Stimulated activated CD8-positive, alpha-beta memory T cell treated with anti-CD3 and anti-CD28 coated beads, Interleukin-15, amount 100 ng/mL, for 4 hours (primary cell): Measurements from ENCODE around the gene BRME1.
A peak's percentile ranks its signal among the peaks of the same experiment; 100 is the strongest.
"Not testable (repeated sequence)": the region's sequence is repeated elsewhere in the genome, so short reads cannot be mapped to it uniquely, and the experiment has no call there.

ENCODE experiments used
- DNase-seq, 2 donors: peaks; one replicate each; pipeline ENCODE4 v3.0.0-alpha.2; 2020; ENCODE audit warnings: low read depth in 2 of 2

Gene BRME1

DNA sequence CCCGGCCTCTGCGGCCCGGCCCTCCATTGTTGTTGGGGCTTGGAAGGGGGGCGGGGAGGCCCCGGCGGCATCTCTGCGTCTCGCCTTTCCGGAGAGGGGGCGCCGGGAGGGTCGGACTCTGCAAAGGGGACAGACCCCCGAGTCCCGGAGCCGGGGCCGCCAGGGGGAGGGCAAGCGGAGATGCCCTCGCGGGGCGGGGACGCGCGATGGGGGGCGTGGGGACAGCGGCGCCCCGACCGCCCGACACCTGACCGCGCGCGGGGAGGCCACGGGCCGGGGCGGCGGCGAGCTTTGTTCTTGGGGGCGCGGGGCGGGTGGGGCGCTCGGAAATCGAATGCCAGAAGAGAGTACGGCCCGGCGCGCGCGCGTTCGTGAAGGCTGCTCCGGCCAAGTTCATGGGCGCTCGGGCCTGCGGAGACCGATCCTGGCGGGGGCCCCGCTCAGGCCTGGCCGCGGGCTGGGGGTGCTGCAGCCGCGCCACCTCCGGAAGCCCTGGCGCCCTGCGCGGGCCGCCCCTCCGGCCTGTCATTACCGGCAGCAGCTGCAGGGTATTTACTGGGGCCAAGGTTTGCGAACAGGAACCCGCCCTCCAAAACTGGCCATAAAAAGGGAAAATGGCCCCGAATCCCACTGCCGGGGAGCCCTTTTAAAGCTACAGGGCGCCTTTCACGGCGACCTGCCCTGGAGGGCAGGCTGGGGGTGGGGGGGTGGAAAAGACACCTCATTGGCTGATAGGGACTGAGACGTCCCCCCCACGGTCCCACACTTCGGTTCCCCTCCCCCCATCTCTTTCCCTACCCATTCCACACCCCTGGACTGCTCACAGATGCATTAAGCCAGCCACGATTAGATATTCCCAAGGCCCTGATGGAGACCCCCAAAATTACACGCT is 40.1 kb downstream of the BRME1 start:
- DNase-seq, result no peak

DNA sequence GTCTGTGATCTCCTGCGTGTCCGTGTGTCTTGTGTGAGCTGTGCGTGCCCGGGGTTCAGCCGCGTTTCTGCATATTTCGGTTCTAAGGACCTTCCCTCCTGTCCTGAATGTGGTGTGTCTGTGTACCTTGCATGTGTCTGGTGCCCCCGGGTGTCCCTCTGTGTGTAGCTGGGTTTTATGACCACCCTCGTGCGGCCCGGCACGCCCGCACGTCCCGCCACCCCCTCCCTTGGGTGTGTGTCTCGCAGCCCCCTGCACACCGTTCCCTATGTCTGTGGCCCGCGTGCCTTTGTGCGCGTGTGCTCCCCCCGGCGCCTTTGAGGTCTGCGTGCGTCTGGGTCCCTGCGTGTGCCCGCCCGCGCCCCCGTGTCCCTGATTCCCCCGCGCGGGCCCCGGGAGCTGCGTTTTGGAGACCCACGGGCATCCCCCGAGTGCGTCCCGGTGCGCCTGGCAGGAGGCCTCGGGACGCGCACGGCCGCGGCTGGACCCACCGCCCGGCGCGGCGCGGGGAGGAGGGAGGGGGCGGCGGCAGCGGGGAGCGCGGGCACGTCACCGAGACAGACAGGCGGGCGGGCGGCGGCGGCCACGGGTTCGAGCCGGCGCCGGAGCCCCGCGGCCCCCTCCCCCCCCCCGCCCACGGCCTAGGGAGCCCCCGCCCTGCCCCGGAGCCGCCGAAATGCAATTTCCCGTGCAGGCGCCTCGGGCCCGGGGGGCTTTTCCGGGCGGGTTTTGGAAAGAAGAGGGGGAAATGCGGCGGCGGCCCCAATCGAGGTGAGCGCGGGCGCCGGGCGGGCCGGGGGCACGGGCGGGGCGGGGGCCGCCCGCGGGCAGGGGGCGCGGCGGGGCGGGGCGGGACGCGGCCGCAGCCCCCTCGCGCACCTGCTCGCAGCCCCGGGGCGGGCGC is 41.0 kb downstream of the BRME1 start:
- no peak for DNase-seq

DNA sequence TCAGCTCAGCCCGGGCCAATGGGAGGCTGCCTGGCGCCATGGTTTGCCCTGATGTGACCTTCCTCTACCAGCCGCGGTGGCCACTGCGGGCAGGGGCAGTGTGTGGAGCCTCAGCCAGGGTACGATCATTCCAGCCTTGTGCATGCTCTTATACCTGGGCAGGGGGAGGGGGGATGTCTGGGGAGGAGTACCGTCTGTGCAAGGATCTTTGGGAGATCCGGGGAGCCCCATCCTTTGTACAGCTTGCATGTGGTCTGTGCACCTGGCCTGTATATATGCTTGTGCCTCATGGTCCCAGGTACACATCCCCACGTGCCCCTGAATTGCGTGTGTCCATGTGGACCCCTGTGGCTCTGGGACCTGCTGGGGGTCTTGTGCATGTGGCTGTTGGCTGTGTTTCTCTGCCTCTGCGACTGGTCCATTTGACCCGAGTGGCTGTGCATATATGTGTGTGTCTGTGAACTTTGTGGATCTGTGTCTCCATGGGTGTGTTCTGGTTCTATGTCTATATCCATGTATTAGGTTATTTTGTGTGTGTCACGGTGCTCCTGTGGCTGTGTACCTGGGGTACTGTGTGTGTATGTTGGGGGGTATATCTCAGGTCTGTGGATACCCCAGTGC is 41.8 kb downstream of the BRME1 start:
- no peak for DNase-seq

DNA sequence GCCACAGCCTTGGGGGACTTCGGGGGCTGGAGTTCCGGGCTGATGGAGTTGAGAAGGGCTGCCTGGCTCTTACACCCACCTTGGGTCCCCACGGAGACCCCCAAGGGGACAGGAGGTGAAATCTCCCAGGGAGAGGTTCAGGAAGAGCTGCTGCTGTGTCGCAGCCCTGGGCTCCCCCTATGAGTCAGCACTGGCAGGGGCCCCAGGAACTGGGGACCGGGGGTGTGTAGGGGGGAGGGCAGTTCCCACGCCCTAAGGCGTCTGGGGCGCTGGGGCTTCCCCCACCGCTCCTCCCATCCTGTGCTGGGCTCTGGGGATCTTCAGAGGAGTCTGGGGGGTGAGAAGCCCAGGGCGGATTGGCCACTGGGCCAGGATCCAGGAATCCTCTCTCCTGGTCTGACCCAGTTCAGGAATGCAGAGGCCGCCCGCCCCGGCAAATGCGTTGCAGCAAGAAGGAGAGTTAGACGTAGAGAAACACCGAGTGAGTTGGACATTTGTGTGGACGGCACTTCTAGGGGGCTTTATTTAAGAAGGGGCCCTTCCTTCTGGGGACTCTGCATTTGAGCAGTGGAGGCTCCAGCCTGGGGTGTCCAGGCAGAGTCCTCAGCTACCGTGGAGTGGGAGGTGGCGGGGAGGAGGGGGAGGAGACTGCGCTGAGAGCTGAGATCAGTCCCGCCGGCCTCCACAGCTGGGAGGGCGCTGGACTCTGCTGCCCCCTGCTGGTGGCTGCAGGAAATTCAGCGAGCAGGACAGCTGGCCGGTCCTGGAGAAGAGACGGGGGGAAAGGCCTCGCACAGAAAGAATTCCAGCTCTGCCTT is 44.0 kb downstream of the BRME1 start:
- peak; percentile 79 to 81 for DNase-seq

DNA sequence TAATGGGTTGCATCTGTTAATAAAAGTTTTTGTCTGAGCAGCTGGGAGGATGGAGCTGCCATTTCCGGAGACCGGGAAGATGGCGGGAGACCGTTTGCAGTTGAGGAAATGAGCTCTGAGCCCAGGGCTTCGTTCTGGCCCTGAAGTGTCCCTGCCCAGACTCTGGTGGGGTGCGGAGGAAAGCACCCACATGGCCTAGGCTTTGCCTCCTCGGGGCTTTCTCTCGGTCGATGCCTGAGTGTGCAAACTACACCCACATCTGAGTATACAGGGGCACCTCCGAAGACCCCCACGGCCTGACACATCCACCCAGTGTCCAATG is 44.6 kb downstream of the BRME1 start:
- DNase-seq, result no peak

DNA sequence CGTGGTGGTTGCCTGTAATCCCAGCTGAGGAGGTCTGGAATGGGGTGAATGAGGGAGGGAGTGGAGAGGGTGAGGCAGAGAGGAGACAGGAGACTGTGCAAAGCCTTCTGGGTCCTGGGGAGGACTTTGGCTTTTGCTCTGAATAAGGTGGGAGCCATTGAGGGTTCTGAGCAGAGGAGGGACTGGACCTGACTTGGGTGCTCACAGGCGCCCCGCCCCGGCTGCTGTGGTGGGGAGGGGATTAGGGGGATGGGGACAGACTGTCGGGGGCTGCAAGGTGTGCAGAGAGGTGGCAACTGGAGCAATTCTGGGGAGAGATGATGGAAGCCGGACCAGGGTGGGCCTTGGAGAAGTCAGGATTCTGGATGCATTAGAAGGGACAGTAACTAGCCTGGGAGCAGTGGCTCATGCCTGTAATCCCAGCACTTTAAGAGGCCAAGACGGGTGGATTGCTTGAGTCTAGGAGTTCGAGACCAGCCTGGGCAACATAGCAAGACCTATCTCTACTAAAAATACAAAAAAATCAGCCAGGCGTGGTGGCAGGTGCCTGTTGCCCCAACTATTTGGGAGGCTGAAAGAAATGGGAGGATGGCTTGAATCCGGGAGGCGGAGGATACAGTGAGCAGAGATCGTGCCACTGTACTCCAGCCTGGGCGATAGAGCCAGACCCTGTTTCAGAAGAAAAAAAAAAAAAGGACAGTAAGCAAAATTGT is 45.1 kb downstream of the BRME1 start:
- DNase-seq, result no peak

DNA sequence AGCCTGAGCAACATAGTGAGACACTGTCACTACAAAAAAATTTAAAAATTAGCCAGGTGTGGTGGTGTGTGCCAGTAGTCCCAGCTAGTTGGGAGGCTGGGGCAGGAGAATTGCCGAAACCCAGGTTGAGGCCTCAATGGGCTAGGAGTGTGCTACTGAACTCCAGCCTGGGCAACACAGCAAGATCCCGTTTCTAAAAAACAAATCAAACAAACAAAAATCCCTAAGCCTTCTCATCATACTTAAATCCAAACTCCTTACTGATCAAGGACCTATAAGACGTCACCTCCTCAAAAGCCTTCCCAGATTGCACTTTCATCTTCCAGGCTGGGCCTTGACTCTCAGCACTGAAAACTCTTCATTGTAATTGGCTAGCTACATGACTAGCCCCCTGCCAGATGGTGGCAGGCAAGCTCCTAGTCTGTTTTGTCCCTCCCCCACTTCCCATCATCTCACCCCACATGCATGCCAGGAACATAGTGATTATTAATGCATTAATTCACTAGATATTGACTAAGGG is 46.5 kb downstream of the BRME1 start:
- DNase-seq, result no peak

DNA sequence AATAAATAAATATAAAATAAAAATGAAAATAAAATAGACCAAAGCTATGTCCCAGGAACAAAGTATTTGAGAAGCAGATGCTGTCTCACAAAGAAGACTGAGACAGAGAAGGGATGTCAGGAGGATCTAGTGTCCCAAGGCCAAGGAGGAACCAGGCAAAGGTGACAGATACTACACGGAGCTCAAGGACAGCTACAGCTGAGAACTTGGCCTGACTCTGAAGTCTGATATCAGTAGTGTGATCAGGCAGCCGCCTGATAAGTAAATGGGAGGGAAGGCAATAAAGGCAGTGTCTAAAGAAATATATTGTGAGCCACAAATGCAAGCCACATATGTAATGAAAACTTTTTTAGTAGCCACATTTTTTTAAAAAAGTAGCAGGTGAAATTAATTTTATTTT is 49.4 kb downstream of the BRME1 start:
- DNase-seq, result no peak

DNA sequence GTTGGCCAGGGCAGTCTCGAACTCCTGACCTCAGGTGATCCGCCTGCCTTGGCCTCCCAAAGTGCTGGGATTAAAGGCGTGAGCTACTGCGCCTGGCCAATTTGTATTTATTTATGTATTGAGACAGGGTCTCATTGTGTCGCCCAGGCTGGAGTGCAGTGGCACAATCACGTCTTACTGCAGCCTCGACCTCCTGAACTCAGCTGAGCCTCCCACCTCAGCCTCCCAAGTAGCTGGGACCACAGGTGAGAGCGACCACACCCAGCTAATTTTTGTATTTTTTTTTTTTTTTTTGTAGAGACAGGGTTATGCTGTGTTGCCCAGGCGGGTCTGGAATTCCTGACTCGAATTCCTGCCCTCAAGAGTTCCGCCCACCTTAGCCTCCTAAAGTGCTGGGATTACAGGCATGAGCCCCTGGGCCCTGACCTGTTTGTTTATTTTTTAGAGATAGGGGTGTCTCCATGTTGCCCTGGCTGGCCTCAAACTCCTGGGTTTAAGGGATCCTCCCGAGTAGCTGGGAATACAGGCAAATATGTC is 53.7 kb downstream of the BRME1 start:
- not testable (repeated sequence) for DNase-seq

DNA sequence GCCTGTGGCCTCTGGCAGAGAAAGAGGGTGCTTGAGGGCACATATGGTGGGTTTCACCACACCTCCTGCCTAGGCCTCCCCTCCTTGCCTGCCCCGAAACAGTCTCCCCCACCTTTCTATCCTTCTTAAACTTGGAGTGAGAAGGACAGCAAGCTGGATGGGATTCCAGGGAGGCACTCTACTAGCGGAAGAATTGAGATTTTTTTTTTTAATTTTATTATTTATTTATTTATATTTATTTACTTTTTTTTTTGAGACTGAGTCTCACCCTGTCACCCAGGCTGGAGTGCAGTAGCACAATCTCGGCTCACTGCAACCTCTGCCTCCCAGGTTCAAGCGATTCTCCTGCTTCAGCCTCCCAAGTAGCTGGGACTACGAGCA is 54.2 kb downstream of the BRME1 start:
- DNase-seq, result not testable (repeated sequence)

DNA sequence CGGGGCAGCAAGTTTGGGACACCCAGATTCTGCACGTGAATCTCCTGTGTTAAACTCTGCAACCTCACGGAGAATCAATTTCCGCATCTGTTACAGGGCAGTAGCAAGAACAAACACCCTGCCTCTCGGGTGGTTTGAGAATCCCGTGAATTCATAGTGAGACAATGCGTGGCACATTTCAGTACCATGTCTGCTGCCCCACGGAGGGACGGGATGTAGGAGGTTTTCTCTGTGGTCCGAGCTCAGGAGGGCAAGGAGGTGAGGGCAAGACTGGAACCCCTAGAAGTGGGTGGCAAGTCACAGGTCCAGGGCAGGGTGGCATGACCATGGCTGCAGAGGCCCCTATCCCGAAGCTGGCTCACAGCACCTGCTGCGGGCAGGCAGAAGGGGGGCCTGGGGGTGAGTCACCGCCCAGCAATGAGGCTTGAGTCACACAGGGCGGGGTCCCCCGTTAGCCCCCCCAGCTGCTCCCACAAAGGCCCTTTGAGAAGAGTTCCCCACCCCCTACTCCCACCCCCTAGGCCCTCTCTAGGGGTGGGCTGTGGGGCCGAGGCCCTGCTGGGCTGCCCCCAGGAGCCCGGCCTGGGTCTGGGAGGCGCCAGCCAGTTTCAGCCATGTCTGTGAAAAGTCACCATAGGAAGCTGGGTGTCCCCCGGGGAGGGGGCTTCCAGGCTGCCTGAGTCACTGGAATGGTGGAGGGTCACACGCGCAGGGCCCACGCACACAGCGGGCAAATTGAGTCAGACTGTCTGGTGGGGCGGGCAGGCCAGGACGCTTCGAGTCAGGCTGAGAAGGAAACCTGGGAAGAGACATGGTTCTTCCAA is 54.8 kb downstream of the BRME1 start:
- DNase-seq, result peak; percentile 57 to 67

DNA sequence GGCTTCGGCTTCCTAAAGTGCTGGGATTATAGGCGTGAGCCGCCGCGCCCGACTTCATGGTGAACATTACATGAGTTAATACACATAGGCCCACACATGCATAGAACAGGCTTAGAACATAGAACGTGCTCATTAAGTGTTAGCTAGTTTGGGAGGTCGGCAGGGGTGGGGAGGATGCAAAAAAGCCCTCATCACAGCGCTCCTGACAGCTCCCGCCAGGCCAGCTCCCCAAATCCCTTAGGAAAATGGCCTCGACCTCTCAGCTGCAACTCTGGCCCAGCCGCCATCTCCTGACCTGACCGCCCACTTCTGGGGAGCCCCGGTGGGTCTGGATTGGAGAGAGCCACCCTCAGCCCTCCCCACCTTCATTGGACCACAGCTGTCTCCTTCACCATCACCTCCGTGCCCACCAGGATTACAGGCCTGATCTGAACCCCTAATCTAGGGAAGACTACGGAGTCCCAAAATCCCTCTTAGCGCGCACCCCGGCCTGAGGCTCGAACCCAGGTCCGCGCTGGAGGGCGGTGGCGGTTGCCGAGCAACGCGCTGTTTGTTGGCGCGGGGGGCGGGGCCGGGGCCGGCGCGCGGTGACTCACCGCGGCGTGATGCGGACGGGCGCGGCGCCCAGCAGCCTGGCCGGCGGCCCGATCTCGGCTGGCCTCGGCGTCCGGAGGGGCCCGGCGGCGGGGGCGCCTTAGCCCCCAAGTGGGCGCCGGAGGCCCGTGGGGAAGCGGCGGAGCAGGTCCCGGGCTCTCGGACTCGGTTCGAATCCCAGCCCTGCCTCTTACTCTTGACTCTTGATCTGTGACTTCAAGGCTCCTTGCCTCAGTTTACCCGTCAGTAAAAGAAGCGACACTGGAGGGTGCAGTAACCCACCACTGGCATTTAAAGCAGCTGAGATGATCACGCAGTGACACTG is 55.7 kb downstream of the BRME1 start:
- DNase-seq, result no peak

DNA sequence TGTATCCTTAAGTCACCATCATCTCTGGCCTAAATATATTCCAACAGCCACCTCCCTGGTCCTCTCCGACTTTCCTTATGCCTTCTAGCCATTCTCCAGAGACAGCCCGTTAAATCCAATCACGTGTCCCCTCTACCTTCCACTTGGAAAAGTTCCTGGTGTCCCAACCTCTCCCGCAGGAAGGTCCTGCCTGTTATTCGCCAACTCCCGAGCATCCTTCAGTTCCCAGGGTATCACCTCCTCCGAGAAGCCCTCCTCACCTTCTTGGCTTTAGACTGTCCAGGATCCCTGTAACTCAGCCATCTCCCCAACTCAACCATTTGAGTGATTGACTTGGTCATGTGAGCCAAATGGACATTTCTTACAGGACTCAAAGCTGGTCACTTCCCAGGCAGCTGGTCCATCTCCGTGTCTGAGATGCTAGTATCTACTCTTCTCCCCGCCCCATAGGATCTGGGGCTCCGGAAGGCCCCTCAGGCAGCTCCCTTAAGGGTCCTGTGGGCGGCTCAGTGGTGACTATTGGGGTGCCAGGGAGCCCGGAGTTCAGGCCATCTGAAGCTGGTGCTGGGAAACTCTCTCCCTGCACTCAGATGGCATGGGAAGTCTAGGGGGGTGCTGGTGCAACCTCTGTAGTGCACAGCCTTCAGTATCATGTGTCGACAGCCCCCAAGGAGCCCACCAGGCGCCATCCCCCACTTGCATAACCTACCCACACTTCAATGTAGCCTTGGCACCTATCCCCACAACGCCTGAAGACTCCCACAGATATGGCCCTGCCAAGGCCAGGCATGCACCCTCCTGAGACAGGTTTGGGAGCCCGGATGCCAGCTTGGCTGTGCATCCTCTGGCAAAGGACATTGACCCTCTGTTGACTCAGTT is 56.9 kb downstream of the BRME1 start:
- DNase-seq, result no peak

DNA sequence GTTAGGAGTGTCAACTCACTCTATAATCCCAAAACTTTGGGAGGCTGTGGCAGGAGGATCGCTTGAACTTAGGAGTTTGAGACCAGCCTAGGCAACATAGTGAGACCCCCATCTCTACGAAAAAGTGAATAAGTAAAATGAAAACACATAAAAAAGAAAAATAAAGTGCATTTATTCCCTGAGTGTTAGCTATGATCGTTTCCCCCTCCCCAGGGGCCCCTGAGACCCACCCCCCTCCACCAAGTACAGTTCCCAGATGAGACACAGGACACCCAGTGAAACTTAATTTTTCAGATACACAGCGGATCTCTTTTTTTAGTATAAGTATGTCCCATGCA is 57.6 kb downstream of the BRME1 start:
- DNase-seq, result no peak

DNA sequence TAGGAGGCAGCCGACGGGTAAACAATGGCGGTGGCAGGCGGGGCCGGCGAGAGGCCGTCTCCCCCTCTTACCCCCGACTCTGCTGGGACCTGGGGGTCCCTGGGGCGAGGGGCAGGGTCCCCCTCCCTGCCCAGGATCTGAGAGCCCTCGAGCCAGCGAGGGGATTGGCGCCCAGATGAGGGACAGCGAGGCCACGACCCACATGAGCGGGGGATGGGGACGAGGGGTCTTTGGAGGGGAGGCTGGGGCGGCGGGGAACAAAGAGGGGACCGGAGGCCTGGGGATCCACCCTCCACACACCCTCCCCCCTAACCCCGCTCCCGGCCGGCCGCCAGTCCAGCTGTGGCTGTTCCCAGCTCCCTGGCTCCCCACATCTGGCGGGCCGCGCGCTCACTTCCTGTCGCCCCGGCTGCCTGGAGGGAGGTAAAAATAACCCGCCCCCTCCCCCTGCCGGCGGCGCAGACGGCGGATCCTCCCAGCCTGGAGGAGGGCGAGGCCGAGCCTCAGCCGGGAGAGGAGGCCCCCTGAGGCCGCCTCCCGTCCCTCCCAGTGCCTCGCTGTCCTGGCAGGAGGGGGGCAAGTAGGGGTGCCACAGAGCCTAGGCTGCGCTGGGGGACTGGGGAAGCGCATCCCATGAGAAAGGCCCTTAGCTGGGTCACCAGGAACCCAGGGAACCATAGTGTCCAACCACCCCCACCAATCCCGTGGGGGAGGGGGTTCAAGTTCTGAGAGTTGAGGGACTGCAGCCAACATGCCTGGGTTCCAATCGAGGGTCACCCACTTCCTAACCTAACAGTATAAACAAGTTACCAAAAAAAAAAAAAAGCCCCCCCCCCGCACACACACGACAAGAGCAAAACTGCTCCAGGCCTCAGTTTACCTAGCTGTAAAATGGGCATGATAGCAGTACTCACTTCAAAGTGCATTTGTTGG is 58.2 kb downstream of the BRME1 start:
- peak; percentile 57 to 69 for DNase-seq
